GM23338 (cell line): ENCODE results near the gene LYL1. TPM values are rescaled to one million over a fixed set of nuclear protein-coding genes. Genes with fewer than 3 reads are reported as not detected.

Experiments
- ATAC-seq: fragments of 200-7000 bp; cut with Tn5 transposase; 3 replicates; pipeline ENCODE4 v1.9.1; 2020
- DNase-seq: peaks from one replicate; pipeline ENCODE4 v3.0.0-alpha.2; 2015; ENCODE audit warnings: low spot score
- H2AFZ ChIP-seq: fragments of 200-600 bp; sonication (generic); 2 replicates; pipeline ENCODE4 v1.8.0; 2016; ENCODE audit warnings: antibody characterized with exemption, mild to moderate bottlenecking, moderate library complexity
- H3F3A ChIP-seq: fragments of 200-600 bp; sonication (generic); replicated peaks from 2 replicates; pipeline ENCODE4 v1.8.0; 2017; ENCODE audit warnings: antibody characterized with exemption, mixed run types, low read depth
- H3K27ac ChIP-seq: fragments of 200-600 bp; sonication (generic); 2 replicates; pipeline ENCODE4 v1.6.1; 2016; ENCODE audit warnings: low read depth
- H3K27me3 ChIP-seq: fragments of 200-600 bp; sonication (generic); 2 replicates; pipeline ENCODE4 v1.8.0; 2016; ENCODE audit warnings: mild to moderate bottlenecking, mixed run types, moderate library complexity; ENCODE audit not compliant: insufficient read depth
- H3K36me3 ChIP-seq: fragments of 200-600 bp; sonication (generic); 2 replicates; pipeline ENCODE4 v1.8.0; 2016; ENCODE audit warnings: mild to moderate bottlenecking; ENCODE audit not compliant: insufficient read depth
- H3K4me1 ChIP-seq: fragments of 200-600 bp; sonication (generic); 2 replicates; pipeline ENCODE4 v1.8.0; 2016; ENCODE audit warnings: mild to moderate bottlenecking, moderate library complexity; ENCODE audit not compliant: insufficient read depth
- H3K4me2 ChIP-seq: fragments of 200-600 bp; sonication (generic); 2 replicates; pipeline ENCODE4 v1.7.1; 2017; ENCODE audit warnings: mixed run types
- H3K4me3 ChIP-seq: fragments of 200-600 bp; sonication (generic); 2 replicates; pipeline ENCODE4 v1.6.1; 2016; ENCODE audit warnings: mixed run types
- H3K79me2 ChIP-seq: fragments of 200-600 bp; sonication (generic); replicated peaks from 2 replicates; pipeline ENCODE4 v1.8.0; 2017; ENCODE audit warnings: mild to moderate bottlenecking; ENCODE audit not compliant: insufficient read depth
- H3K9me2 ChIP-seq: fragments of 200-600 bp; sonication (generic); 2 replicates; pipeline ENCODE4 v1.8.0; 2017; ENCODE audit not compliant: insufficient read depth
- H4K20me1 ChIP-seq: fragments of 200-600 bp; sonication (generic); replicated peaks from 2 replicates; pipeline ENCODE4 v1.8.0; 2017; ENCODE audit warnings: mild to moderate bottlenecking; ENCODE audit not compliant: insufficient read depth
- H3K27ac Mint-ChIP-seq: 2 replicates; pipeline ENCODE4 v1.8.0; 2020; ENCODE audit warnings: inconsistent platforms, mild to moderate bottlenecking, moderate library complexity, mixed read lengths
- H3K27me3 Mint-ChIP-seq: 3 replicates; pipeline ENCODE4 v1.8.0; 2022; ENCODE audit warnings: low read depth, mild to moderate bottlenecking, moderate library complexity, mixed read lengths, inconsistent platforms; ENCODE audit not compliant: insufficient read depth, poor library complexity
- H3K36me3 Mint-ChIP-seq: 3 replicates; pipeline ENCODE4 v1.8.0; 2021; ENCODE audit warnings: low read depth, mild to moderate bottlenecking, inconsistent platforms, moderate library complexity, mixed read lengths
- H3K4me1 Mint-ChIP-seq: 3 replicates; pipeline ENCODE4 v1.8.0; 2020; ENCODE audit warnings: mild to moderate bottlenecking, inconsistent platforms, mixed read lengths
- H3K4me3 Mint-ChIP-seq: 3 replicates; pipeline ENCODE4 v1.8.0; 2021; ENCODE audit warnings: moderate library complexity, mild to moderate bottlenecking, inconsistent platforms, mixed read lengths
- H3K9me3 Mint-ChIP-seq: 3 replicates; pipeline ENCODE4 v1.8.0; 2020; ENCODE audit warnings: moderate library complexity, mild to moderate bottlenecking, inconsistent platforms, mixed read lengths
- CREB1 ChIP-seq: fragments of 250-450 bp; sonication (Bioruptor Pico); IDR thresholded peaks from 2 replicates; pipeline ENCODE4 v1.5.0; 2020; ENCODE audit warnings: low read depth, mild to moderate bottlenecking, moderate library complexity
- CTCF ChIP-seq, 2 experiments: fragments of 200-600 bp in 1 of 2; sonication (generic) in 1 of 2; conservative IDR thresholded peaks; 2 replicates each; pipeline versions ENCODE4 v1.5.1 to v1.6.1; 2016 to 2017; ENCODE audit warnings: antibody characterized with exemption in 2 of 2, low read depth in 2 of 2, mild to moderate bottlenecking in 2 of 2, moderate library complexity in 1 of 2
- NANOG ChIP-seq: IDR thresholded peaks from 2 replicates; pipeline ENCODE4 v1.6.1; 2016; ENCODE audit warnings: antibody characterized with exemption, borderline replicate concordance
- POLR2AphosphoS5 ChIP-seq: IDR thresholded peaks from 2 replicates; pipeline ENCODE4 v1.6.1; 2016; ENCODE audit warnings: antibody characterized with exemption, low read depth
- ZNF331 ChIP-seq: fragments of 250-450 bp; sonication (Bioruptor Pico); IDR thresholded peaks from 2 replicates; pipeline ENCODE4 v1.5.0; 2020; ENCODE audit warnings: low read depth, mild to moderate bottlenecking, moderate library complexity
- ZNF462 ChIP-seq: fragments of 250-450 bp; sonication (Bioruptor Pico); IDR thresholded peaks from 2 replicates; pipeline ENCODE4 v1.5.0; 2020; ENCODE audit warnings: mild to moderate bottlenecking, moderate library complexity
- polyA plus RNA-seq: library from polyadenylated mRNA; unstranded; fragments of >200 nt; fragmentation: Nextera tagmentation; extraction: Ambion mirVana; gene quantifications from 2 replicates; pipeline ENCODE4 v1.2.1, GENCODE V29; 2016
- total RNA-seq: library from RNA; depleted of rRNA; stranded (reverse); fragments of >200 nt; shearing (Covaris generic); gene quantifications from 2 replicates; pipeline ENCODE4 v1.2.3, GENCODE V29; 2014

Gene LYL1
- total and polyA plus RNA-seq, 2 experiments from 2014 or later = 1.2 to 2.2 TPM

- TF ChIP-seq ZNF462 (CRISPR knock-in tag) (no peak), CTCF (conservative IDR thresholded peaks at IDR 0.05; ENCODE audit: low read depth in 2 of 2) (no peak), CREB1 (CRISPR knock-in tag) (no peak), ZNF331 (CRISPR knock-in tag) (no peak), POLR2AphosphoS5 (no peak), NANOG (no peak)
Observed at GRCh38 chr19:13087795-13088537, 14.7 kb downstream of the LYL1 start (continued).

DNA sequence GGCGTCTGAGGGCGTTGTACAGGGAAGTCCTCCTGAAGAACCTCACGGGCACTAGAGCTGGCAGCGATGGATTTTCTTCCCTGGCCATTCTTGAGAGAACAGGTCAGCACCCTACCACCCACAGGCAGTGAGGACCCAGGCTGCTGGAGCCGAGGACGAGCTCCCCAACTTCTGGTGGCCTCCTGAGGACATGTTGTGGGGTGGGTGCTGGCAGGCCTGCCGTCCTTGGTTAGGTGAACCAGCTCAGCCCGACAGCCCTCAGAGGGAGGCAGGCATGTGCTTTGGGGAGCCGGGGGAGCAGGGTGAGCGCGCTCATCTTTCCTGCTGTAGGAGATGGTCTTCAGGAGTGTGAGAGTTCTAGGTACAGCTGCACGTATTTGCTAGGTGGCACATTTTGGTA lies 15.4 kb downstream of the LYL1 start:
- no peak for DNase-seq
- no peaks in the 10 kb centered on the region for H3K79me2 ChIP-seq
- no peak for TF ChIP-seq POLR2AphosphoS5
- no peak for TF ChIP-seq CTCF (conservative IDR thresholded peaks at IDR 0.05; ENCODE audit: low read depth in 2 of 2)

More for the DNA sequence above, 15.4 kb downstream of the LYL1 start:
- H3F3A ChIP-seq = 0 out of 2 replicates have a peak, but pooled peaks cover 11% of the 10 kb centered on the region
- peaks cover 25% of the 10 kb centered on the region for H3K4me1 ChIP-seq
- H2AFZ ChIP-seq = no peak overlapping the region
- H3K4me1 Mint-ChIP-seq = peaks cover 37% of the 10 kb centered on the region
- no peaks in the 10 kb centered on the region for H3K9me2 ChIP-seq
- no peak for ATAC-seq
- H3K36me3 ChIP-seq = no peaks in the 10 kb centered on the region
- peaks cover 40% of the 10 kb centered on the region for H3K27me3 Mint-ChIP-seq
- no peak overlapping the region for H3K27ac ChIP-seq
- no peaks in the 10 kb centered on the region for H3K36me3 Mint-ChIP-seq
- H3K4me2 ChIP-seq = no peak overlapping the region
- H3K27me3 ChIP-seq = peaks cover 5% of the 10 kb centered on the region; the same call in 1 of the 2 replicates
- H3K4me3 ChIP-seq = no peak overlapping the region
- H3K4me3 Mint-ChIP-seq = no peak overlapping the region
- H4K20me1 ChIP-seq = no peaks in the 10 kb centered on the region
- no peaks in the 10 kb centered on the region; the same call in 2 of the 3 replicates for H3K9me3 Mint-ChIP-seq
- no peak overlapping the region for H3K27ac Mint-ChIP-seq
